Measurements from ENCODE around the gene PARVA.

Gene PARVA

DNA sequence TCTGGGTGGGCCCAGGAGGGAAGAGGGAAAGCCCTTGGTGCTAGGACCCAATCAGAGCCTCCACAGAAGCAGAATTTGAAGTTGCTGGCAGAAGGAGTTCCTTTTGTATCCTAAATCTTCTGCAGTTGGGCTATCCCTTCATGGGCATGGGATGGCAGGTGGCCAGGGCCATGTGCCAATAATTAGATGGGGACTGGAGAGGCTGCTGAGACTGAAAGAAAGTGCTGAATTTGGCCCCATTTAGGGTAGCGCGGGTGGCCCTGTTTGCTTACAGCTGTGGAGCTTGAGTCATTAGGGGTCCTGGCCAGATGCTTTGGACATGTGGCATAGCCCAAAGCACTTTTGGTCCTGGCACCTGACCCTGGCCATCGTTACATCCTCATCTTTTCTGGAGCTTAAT is 27.1 kb downstream of the PARVA start:
- no peak for DNase-seq

DNA sequence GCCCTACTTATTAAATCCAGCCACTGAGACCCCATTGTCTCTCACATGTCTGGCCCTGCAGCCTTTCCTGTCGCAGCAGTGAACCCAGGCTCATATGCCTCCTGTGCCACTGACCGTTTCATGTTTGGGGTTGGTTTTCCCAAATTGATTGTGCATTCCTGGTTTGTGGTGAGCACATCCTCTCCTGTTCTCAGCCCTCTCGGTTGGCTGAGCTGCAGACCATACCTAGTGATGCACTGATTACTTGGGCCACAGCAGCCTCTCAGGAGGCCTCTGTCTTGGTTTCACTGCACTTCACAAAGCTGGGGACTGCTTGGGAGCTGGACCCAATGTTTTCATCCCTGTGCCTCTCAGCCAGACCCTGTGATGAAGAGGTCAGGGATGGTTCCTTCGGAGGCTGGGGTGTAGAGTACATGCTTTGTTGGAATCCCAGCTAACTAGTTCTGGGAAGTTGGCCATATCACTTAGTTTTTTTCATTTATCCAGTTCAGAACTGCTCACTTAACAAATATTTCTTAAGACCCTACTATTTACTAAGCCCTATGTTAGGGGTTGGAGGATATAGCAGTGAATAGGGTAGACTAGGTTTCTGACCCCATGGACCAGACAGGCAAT is 30.9 kb downstream of the PARVA start:
- no peak for DNase-seq

DNA sequence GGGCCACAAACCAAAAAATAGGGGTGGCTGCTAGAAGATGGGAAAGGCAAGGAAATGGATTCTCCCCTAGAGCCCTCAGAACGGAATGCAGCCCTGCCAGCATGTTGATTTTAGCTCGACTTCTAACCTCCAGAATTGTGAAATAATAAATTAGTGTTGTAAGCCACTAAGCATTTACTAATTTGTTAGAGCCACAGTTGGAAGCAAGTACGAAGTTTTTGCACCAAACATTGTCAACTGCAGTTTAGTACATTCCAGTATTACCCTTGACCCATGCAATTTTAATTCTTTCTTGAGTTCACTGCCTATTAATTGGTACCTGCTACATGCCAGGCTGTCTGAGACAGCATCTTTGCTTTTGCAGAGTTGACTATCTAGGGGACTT is 32.2 kb downstream of the PARVA start:
- DNase-seq, result no peak

DNA sequence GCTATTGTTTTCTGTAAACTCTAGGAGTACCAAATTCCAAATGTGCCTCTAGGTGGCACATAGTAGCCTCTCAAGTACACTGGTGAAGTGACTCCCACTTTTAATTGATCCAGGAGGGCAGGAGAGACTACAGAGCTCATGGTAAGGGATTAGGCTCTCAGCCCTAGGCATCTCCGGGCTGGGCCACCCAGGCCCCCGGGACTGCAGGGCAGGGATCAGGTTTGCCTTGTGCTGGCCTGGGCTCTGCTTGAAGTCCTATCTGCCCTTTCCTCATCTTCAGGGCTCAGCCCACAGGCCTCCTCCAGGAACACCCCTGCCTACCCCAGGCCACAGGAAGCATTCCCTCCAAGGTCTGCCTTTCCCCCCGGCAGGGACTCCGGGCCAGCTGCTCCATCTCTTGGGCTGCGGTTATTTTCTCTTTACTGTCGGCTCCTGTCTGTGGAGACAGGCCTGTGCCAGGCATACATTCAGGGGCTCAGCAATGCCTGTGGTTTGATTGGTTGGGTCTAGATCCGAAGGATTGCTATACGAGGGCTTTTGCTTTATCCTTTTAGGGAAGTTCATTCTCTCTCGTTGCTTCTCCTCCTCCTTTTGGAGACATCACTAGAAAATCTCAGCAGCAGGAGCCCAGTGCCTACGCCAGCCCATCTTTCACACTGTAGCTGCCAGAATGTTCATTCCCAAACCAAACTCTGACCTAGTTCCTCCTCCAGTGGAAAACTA is 32.8 kb downstream of the PARVA start:
- peak; percentile 80 for DNase-seq

DNA sequence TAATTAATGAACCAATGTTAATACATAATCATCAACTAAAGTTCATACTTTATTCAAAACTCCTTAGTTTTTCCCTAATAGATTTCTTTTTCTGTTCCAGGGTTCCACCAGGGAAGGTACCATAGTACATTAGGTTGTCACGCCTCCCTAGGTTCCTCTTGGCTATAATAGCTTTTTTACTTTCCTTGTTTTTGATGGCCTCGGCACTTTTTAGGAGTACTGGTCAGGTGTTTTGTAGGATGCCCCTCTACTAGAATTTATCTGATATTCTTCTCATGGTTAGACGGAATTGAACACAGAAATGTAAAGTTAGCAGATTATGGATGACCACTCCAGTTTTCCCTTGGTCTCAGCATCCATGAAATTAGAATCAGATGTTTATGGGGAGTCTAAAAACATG is 34.0 kb downstream of the PARVA start:
- no peak for DNase-seq

DNA sequence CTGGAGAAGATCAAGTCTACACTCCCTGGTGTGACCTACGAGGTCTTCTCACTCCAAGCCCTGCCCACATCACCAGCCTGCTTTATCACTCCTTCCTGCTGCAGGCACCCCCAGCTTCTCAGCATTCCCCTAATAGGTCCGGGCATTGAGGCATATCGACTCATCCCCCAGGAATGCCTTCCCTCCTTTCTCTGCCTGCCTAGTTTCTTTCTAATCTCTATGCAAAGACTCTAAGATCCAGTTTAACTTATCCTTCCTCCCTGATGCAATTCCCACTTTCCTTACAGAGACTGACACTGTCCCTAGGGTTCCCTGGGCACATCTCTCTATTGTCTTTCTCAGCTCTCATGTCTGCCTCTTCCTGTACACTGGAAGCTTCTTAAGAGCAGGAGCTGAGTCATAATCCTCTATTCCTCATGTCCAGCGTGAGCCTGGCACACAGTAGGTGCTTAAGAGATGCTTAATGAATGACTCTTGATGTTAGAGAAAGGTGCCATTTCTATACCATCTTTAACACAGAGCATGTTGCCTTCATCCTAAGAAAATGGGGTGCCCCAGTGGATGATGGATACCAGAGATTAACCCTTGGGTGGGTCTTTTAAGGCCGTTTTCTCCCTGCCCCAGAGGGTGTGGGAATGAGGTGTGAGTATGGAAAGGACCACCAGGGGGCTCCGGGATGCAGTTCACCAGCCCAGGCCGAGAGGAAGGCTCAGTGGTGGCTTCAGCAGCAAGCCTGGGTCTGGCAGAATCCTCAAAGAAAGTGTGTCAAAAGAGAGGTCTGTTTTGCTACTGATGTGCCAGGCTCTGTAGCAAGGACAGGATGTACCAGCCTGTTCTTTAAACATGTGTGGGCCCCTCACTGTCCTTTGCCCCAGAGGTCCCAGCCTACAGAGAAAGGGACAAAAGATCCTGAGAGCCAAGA is 34.7 kb downstream of the PARVA start:
- peak; percentile 87 for DNase-seq

DNA sequence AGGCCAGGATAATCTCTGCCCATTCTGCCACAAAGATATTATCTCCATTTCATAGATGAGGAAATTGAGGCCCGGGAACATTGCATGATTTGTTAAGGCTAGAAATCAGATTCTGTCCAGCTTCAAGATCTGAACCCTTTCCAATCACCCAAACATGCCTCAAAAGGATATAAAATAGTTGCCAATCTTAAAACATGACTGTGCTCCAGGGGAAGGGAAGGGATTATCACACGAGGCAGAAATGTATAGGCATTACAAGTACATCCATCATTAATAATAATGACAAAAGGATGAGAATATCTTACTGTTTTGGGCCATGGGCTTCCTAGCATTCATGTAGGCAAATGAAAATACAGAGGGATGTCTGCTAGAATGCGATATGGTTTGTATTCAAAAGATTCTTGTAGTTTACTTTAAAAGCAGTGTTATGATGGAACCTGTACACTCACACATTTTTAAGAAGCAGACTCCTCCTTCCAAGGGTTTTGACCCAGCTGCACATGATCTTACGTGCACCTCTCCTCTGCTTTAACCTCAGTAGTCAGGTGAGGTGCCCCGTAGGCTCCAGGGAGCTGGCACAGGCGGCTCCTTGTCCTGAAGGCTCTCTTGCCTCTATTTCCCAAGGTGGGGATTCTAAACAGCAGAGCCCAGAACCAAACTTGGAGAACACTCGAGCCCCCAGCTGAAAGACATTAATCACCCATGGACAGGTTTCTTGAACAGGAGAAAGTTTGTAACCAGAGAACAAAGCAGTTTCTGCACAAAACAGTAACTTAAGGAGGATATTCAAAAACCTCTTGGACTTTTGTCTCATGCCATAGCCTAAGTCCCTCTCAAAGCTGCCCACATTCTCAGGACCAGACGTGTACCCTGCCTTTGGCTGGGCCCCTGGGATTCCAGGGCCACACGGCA is 36.0 kb downstream of the PARVA start:
- no peak for DNase-seq

DNA sequence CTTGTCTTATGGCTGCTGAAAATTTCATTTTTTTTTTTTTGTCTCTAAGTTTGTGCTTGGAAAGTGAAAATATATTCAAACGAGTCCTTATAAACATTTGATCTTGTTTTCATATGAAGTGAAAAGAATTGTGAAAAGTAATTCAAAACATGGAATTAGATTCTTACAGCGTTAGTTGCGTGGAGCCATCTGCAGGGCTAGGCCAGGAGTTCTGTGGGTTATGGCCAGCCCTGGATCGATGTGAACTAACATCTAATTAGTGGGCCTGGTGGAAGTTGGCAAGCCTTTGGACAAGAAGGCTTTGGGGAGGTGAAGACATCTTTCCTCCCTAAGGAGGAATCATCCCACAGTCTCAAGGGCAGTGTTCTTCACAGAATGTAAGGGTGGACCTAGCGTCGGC is 37.2 kb downstream of the PARVA start:
- no peak for DNase-seq

DNA sequence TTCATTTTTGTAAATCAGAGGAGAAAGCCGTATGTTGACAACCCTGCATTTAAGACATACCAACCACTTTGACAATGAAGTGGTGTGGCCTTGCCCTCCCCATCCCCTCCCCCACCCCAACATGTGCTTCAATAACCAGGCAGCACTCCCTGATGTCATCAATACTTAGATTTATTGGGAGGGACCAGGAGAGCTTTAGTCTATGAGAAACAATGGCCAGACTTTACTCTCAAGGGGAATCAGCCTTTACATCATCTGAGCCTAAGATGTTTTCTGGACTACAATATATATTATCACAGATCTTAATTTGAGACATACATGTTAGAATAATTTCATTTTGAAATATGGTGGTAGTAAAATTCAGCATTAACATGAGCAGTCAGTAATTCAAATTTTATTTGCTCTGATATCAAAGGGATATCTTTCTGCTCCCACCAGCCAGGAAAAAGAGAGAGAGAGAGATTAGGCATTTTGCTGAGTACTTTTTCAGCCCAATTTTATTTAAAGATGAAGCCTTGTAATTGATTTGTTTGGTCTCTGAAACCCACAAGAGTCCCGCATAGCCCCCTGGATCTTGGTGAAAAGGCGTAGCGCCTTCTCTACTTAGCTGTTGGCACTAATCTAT is 38.1 kb downstream of the PARVA start:
- no peak for DNase-seq

DNA sequence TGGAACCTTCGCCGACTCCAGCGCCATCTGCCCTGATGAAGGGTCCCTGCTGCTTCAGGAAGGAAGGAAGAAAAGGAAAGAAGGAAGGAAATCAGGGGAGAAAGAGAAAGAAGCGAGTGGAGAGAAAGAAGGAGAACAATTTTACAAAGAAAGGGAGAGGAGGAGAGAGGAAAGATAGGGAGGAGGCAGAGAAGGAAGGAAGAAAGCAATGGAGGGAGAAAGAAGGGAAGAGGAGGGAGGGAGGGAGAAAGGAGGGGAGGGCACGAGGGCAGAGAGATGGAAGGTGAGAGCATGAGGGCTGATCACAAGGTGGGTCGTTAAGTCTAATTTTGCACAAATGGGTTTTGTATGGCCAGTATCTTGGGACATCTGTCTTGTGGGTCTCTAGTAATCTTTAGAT is 39.2 kb downstream of the PARVA start:
- no peak for DNase-seq

DNA sequence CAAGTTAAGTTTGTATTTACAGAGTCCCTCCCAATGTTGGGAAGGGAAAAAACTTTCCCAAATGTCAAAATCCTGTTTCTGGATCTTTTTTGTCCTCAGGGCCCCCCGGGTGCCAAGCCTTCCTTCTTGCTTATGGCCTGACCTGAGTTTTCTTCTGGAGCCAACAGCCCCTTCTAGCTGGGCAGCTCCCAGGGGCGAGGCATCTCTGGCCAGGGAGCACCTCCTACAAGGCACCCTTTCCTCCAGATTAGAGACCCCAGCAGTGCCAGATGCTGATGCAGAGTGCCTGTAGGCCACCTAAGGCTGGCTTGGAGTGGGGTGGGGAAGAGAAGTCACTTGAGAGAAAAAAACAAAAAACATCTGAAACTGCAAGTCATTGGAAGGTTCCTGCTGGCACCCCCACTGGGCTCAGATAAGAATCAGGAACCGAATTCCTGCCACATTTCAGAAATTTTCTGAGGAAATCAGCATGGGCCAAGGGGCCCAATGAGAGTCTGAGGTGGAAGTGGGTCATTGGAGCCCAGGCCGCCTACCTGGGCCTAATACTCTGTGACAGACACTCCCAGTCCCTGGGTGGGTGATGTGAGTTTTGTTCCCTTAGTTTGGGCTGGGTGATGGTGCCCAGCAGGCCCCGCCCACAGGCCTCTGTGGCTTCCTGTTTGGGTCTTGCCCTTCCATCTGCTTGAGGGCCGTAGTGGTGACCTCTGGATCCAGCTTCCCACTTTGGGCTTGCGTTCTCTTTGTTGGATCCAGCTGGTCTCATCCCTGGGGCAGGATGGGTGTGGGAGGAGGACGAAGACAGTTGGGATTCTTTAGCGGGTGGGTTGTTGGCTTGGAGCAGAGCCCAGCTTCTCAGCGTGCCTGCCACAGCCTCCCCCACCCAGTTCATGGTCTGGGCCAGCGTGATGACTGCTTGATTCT is 40.6 kb downstream of the PARVA start:
- DNase-seq, result no peak

DNA sequence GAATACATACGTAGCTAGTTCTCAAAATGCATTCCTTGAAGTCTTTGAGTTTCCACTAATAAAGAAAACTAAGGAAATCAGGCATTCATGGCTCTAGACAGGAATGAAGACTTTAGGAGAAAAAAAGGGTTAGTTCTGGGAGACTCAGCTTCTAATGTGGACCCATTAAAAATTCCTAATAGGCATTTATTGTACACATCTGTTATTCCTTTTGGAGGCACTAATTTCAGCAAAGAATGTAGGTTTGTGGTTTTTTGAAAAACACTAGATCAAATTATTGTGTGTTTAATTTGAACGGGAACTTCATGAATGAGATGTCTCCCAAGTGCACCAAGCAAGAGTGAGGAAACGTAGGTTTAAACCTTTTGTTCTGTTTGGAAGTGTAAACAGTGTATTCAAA is 42.7 kb downstream of the PARVA start:
- DNase-seq, result no peak

DNA sequence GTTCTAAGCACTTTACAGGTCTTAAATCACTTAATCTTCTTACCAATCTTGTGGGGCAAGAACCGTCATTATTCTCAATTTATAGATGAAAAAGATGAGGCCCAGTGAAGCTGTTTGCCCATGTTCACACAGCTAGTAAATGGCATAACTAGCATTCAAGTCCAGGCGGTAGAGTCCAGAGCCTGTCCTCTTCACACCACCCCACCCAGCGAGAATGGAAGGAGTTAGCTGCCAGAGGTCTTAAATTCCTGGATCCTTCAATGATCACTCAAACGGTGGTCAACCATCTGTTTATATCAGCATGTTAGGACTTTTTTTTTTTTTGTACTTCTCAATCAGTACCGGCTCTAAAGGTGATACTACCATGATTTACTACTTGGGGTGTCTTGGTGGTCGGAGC is 43.3 kb downstream of the PARVA start:
- peak; percentile 71 for DNase-seq

DNA sequence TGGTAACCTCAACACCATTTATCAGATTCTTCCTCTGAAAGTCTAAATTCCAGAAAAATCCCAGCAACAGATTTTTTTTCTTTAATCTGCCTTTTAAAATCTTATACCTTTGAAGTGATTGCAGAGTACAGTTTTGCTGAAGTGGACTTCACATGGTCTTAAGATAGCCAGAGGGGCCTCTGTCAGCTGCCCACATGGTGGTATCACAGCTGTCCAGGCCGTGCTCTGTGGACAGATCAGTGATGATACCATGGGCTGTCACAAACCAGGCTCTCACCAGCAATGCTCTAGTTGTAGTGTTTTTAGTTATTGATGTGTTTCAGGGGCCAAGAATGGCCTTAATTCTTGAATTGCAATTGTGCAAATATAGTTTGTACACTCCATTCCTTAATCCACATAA is 44.0 kb downstream of the PARVA start:
- no peak for DNase-seq

DNA sequence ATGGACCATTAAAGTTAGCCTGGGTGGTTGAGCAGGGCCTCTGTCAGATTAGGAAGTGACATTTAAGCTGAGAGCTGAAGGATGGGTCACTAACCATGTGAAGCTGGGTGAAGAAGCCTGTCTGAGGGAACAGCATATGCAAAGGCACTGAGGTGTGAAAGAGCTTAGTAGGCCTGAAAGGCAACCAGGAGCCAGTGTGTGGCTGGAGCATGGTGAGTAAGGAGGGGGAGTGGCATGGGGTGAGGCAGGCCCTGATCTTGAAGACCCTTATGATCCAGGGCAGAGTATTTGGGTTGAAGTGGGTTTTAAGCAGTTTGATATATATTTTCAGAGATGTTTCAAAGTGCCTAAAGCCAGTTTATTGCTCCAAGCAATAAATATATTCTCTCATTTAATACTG is 48.8 kb downstream of the PARVA start:
- no peak for DNase-seq

DNA sequence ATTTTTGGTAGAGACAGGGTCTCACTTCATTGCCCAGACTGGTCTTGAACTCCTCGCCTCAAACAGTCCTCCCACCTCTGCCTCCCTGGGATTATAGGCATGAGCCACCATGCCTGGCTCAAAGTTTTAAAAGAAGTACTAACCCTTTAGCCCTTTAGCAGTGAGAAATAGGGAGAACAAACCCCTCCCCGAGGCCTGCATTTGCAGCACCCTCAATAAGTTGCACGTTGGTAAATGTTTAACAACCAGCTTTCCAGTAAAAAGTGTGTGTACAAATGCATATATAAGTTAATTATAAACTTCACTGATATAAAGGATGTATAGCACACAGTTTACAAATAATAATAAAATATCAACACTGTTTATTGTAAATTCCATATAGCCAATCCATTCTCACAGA is 51.8 kb downstream of the PARVA start:
- no peak for DNase-seq

DNA sequence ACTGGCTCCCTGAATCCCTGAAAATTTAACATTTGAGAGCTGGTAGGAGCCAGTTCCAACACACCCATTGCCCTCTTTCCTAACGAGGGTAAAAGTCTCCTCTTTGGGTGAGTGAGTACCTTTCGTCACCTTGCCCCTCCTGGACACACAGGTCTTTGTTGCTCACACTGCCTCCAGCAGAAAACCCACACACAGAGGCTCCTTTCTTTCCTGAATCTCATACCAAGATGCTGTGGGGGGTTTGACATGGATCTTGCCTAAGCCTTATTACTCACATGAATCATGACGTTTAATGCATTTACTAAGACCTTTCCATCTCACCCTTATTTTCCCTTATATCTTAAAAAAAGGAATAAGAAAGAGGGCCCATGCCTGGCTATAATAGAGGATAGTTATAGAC is 53.0 kb downstream of the PARVA start:
- no peak for DNase-seq

DNA sequence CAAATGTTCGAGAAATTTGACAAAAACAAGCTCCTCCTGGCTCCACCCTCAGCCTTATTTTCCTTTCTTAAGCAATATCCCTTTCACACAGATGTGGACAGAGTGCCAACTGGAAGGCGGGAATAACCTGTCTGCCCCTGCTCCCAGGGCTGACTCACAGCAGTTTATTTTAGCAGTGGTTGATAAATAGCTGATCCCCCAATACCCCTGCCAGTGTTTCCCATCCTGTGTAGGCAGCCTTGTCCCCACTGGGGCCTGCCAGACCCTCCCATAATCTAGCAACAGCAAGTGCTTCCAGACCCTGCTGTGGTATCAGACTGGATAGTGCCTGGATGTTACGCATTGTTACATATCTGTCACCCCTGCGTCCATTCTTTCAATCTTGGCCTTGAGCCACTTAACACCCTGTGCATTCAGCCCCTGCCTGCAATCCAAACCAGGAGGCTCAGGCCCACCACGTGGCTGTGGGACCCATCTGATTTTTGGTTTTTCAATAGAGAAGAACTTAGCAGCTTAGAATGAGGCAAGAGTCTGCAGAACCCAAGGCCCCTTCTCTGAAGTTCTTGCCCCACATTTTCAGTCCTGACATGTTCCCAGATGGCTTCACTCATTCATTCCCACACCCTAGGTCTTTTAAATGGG is 53.7 kb downstream of the PARVA start:
- DNase-seq, result no peak

DNA sequence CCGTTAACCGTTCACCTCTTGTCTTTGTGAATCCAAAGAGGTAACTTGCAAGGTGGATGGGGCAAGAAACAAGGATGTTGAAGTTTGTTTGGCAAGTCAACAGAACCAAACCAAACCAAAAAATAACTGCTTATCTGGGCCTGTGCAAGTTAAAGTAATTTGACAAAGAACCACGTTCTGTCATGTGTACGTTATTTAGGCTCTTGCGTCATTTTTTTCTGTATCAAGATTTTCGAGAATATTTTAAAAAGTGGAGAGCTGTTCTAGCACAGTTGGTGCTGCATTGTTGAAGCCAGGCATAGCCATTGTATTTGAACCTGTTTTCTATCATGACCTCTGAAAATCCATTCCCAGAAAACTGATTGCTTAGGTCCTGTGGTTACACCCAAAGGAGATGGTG is 55.1 kb downstream of the PARVA start:
- DNase-seq, result no peak

DNA sequence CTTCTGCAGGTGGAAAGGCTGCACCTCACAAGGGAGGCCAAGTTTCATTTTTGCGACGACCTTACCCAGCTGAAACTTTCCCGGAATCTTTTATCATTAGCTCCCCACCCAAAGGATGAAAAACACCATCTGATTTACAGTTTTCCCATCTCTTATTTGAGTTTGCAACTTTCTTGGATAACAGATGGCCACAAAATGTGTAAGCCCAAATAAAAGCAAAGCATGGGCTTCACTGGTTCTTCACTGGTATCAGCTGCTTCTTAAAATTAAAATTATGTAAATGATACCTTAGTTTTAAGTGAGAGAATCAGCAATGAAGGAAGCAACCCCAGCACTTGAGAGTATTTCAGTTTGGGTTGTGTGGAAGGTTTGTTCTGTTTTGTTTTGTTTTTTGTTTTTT is 55.8 kb downstream of the PARVA start:
- no peak for DNase-seq
